GM12892 (cell line): ENCODE data around the gene TRAF7.
"Not testable (repeated sequence)": the region's sequence is repeated elsewhere in the genome, so short reads cannot be mapped to it uniquely, and the experiment has no call there.

Source experiments
- POLR2A ChIP-seq: IDR thresholded peaks from 2 replicates; pipeline ENCODE4 v1.6.1; 2011; ENCODE audit warnings: low read depth, low read length, control low read depth
- POLR2AphosphoS5 ChIP-seq: IDR thresholded peaks from 2 replicates; pipeline ENCODE4 v1.6.1; 2011; ENCODE audit warnings: low read depth, low read length, control low read depth

- TF ChIP-seq POLR2A, POLR2AphosphoS5: not testable (repeated sequence)
Measured at GRCh38 chr16:2121325-2121724, 34.3 kb upstream of the TRAF7 start.
